Sigmoid colon (tissue), 4 donors: ENCODE results near the gene CENPVL3.

Experiments
- CTCF ChIP-seq, 4 experiments: fragments of 450-650 bp in 3 of 4; fragments of 200-600 bp in 1 of 4; IDR thresholded peaks; one replicate each; pipeline ENCODE4 v1.5.1; 2016 to 2019; ENCODE audit warnings: antibody characterized with exemption in 4 of 4, mild to moderate bottlenecking in 3 of 4, moderate library complexity in 2 of 4
- EP300 ChIP-seq, 4 donors: sonication (generic); formaldehyde crosslinking; IDR thresholded peaks; one replicate each; pipeline ENCODE4 v1.6.1; 2017; ENCODE audit warnings: antibody characterized with exemption in 4 of 4
- POLR2A ChIP-seq, 2 donors: fragments of 450-650 bp; IDR thresholded peaks; one replicate each; pipeline ENCODE4 v1.6.1; 2016; ENCODE audit warnings: antibody characterized with exemption in 2 of 2, mild to moderate bottlenecking in 2 of 2, moderate library complexity in 2 of 2
- POLR2AphosphoS5 ChIP-seq, 4 donors: sonication (generic); formaldehyde crosslinking; IDR thresholded peaks; one replicate each; pipeline ENCODE4 v1.6.1; 2017; ENCODE audit warnings: antibody characterized with exemption in 4 of 4

DNA sequence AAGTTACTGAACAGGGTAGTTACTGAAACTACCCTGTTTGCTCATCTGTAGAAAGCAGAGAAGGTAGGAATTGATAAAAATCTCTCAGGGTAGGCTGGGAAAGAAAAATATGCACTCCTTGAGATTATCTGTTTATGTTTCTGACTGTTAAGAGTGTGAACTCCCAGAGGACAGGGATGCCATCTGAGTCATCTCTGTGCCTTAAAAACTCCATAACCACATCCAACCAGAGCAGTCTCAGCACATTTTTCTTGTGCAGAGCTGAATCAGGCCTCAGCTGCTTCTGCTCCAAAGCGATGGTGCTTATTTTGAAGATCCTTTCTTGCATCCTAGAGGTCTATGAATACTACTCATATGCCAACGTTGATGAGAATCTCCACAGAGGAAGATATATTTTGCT is 9.9 kb downstream of the CENPVL3 start:
- TF ChIP-seq CTCF (IDR thresholded peaks at IDR 0.05) (no peak), POLR2A (IDR thresholded peaks at IDR 0.05) (no peak), EP300 (IDR thresholded peaks at IDR 0.05) (no peak), POLR2AphosphoS5 (IDR thresholded peaks at IDR 0.05) (no peak)
